Measurements from ENCODE around the gene AUNIP.
A peak's percentile ranks its signal among the peaks of the same experiment; 100 is the strongest.

The AUNIP gene, protein sequence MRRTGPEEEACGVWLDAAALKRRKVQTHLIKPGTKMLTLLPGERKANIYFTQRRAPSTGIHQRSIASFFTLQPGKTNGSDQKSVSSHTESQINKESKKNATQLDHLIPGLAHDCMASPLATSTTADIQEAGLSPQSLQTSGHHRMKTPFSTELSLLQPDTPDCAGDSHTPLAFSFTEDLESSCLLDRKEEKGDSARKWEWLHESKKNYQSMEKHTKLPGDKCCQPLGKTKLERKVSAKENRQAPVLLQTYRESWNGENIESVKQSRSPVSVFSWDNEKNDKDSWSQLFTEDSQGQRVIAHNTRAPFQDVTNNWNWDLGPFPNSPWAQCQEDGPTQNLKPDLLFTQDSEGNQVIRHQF

DNA sequence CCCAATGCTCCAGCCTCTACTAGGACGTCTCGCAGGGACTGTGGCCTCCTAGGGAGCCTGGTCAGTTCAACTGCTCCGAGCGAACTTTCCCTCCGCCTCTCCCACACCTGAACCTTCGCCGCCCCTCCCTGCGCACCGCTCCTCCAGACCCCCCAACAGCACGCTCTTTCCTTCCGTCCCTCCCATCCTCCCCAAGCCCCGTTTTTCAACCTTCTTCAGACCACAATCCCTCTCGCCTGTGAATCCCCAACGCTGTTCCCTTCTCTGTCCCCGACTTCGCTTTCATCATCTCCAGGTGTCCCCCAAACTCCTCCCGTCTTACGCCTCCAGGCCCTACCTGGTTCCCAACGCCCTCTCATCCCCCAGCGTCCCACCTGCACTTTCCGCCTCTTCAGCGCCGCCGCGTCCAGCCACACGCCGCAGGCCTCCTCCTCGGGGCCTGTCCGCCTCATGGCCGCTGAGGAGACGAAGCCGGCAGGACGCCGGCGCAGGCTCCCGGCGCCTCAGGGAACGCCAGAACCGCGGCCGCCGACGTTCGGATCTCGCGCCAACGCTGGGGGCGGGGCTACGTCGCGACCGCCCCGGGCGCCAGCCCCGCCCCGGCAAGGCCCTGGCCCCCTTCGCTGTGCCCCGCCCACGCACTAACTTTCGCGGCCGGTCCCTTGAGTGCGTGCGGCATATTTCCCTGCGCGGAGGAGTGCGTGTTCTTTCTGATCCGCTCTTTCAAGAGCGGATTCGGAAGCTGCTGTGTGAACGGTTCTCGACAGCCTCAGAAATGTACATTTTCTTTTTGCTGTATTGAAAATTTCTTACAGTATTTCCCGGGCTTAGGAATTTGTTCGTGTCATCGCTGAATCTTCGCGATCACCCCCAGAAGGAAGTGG, at the start of gene AUNIP:
Gene AUNIP (minus strand): TSS at position 552 of the 884 bp plus-strand sequence. CDS start 100 bp downstream, at position 452.
- peak; percentile 25 for DNase-seq

DNA sequence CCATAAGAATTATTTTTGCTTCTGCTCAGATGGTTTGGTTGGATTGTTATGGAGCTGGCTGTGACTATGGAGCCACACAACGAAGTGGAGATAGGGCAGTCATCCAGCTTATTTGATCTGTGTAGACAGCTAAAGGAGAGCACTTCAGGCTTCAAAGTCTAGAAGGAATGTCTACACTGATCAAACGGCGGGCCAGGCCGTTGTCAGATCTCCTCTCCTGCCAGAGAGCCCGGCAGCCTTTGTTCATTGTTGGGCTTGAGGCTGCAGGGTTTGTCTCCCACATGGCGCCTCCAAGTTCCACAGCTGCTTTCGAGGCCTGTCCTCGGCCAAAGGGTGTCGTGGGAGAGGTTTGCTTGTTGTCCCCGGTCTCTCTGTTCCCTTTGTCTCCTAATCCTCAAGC, 49.8 kb upstream of the AUNIP start:
- no peak for DNase-seq

DNA sequence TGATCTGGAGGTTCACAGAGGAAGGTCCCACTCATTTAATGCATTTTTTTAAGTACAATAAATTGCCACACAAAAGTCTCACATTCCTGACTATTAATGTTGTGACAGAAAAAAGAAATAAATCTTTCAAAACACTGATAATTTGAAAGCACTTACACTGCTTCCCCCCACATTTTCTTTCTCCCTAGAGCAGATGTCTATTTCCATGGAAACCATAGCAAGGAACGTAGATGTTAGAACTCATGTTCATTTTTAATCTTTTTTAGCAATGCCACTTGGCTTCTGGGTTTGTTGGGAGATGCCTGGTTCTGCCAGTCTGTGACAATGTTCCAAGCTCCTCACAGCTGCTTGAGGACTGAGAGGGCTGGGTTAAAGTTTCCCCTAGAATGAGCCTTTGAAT, 48.9 kb upstream of the AUNIP start:
- no peak for DNase-seq

DNA sequence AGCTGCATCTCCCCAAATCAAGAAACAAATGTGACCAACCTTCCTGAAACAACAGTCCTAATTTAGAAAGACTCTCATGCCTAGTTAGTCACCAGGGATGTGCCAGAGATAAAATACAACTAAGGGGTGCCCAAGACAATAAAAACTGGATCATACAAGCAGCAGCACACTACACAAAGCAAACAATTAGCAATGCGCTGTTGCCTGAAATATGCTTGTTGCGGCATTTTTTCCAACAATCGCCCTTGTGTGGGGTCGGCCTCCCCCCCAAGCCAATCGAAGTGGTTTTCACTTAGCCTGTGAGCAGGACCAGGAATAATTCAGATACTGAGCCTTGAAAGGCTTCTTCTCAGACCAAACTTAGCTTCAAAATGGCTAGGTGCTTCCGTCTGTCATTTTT, 48.3 kb upstream of the AUNIP start:
- DNase-seq = no peak

DNA sequence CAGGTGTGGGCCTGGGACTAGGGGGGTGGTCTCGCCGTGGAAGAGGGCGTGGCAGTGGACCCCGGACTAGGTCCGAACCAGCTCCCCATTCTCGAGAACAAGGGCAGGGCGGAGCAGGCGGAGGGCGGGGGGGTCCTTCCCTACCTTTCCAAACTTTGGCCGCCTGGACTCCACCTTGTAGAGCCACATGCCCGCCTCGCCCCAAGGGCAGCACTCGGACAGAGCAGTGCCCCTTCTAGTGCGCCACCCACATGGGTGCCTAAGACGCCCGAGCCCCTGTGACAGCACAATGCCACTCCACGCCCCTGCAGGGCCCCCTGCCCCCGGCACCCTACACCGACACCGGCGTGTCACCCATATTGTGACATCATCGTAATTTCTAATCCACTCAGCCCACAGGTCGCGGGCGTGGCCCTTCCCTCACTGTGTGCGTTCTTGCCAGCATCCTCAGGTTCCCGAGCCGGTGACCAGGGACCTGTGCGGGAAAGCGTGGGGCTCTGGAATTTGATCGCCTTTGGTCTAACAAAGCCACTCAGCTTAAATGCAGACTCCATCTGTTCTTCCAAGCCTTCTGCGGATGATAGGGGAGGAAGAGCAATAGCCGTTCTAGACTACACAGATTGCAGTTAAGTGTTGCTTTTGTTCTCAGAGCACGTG, 47.5 kb upstream of the AUNIP start:
- DNase-seq = peak; percentile 64

DNA sequence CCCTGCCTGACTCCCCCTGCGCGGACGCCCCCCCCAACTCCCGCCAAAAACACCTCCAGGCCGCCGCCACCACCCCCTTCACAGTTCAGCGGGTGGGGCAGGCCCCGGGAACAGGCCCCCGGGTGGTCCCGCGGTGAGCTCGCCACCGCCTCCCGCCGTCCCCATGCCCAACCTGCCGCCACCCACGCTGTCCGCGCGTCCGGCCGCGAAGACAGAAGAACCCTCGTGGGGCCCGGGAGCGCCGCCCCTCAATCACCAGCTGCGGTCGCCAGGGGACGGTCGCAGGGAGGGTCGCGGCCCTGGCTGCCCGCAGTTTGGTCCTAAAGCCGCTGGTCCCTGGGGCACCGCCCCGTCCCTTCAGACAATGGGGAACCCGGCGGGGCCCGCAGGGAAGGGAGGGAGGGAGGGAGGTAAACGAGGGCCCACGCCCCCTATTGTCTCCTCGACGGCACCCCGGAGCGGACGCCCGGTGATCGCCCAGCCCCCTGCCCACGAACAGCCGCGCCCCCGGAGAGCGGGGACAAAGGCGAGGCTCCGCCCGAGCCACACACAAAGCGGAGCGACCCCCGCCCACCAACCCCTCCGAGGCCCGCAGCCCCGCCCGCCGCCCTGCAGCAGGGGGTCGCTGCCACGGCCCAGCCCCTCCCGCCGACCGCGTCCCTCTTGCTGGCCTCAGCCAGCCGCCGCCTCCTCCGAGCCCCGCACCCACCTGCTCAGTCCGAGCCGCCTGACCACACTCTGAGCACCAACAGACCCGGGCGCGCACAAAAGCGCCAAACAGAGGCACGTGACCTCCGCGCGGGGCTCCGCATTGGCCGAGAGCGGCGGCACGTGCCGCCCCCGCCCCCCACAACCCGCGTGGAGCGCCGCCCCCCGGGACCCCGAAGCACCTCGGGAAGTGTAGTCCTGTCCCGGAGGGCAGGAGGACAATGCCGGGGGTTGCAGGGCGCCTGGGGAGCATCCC, 46.7 kb upstream of the AUNIP start, which contains the start of gene STMN1:
Gene STMN1 (minus strand): TSS at position 740 of the 964 bp plus-strand sequence. CDS start 1,743 bp downstream, outside the sequence.
- DNase-seq = peak; percentile 86

DNA sequence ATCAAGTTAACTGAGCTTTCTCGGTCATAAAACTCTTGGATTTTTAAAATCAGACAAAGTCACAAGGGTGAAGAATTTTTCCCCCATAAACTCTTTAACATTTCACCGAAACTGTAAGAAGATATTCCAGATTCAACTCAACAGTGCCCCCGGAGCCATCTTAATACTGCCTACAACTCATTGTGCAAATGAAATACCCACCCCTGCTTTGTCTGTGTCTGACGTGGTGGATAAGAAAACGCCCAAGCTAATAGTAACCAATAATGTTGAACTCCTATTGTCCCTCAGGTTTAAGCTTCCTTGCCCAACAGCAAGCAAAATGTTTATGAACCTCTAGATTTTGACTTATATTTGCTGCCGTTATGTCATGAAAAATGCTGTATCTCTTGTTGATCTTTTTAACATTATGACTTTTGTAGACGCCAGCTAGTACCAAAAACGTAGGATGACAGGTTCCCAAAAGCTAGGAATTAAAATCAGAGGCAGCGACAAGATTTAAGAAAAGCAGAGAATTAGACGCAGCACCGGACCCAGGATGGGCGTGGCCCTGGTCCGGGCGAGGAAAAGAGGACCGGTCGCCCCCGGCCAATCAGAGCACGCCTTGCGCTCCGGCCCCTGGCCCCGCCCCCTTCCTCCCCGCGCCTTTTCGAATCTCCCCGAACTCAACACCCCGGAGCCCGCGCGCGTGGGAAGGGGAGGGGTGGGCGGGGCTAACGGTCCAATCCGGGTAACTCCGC, 45.9 kb upstream of the AUNIP start:
- DNase-seq = peak; percentile 76

DNA sequence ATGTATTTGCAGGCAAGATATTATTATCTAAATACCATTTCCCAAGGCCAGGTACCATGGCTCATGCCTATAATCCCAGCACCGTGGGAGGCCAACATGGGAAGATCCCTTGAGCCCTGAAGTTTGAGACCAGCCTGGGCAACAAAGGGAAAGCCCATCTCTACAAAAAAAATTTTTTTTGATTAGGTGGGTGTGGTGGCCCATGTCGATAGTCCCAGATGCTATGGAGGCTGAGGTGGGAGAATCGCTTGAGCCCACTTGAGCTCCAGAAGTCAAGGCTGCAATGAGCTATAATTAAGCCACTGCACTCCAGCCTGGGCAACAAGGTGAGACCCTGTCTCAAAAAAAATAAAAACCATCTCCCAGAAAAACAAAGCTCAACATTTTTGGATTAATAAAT, 44.7 kb upstream of the AUNIP start:
- no peak for DNase-seq

DNA sequence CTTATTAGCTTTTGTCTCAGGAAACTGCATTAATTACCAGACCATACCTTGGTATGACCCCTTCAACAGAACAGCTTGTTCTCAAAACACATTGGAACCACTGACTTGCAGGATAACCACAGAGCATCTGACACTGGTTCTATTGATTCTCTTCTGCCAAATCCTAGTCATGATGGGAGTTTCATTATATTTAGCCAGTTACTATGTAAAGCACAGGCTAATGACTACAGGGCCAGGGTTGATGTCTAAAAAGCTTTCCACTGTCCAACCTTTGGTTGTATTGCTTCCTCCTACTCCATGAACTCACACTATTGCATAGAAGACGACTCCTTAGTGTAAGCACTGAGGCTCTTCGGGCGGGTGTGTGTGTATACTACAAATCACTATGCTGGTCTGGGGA, 43.2 kb upstream of the AUNIP start:
- DNase-seq = no peak

DNA sequence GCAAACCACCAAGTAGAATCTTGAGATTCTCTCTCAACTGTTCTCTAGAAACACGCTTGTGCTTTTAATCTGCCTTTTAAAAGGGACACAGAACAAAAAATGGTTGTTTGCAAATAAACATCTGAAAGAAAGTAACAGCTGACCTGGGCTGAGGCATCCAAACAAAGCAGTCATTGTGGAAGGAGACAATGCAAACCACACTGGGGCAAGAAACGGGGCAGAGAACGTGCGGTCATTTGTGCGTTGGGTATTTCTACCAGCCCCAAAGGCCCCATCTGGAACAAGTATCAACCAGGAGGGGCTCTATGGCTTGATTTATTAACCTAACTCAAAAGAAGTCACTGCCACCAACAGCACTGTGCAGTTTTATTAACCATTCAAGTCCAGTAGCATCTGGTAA, 41.0 kb upstream of the AUNIP start:
- DNase-seq = no peak

DNA sequence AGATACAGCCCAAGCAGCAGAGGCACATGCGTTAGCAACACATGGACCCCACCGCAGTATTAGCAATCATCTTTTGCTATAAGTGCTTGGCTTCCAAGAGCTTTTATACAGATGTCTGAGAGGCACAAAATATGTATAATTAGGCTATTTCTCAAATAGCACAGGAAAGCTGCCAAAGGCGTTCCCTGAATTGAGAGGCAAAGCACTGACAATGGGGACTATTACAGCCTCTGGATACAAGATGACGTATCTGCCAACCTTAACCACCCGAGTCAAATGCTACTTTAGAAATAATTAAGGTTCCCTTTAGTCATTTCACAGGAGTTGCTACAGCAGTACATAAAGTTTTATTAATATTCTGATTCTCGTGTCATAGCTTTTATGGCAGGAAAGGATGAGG, 40.5 kb upstream of the AUNIP start:
- no peak for DNase-seq

DNA sequence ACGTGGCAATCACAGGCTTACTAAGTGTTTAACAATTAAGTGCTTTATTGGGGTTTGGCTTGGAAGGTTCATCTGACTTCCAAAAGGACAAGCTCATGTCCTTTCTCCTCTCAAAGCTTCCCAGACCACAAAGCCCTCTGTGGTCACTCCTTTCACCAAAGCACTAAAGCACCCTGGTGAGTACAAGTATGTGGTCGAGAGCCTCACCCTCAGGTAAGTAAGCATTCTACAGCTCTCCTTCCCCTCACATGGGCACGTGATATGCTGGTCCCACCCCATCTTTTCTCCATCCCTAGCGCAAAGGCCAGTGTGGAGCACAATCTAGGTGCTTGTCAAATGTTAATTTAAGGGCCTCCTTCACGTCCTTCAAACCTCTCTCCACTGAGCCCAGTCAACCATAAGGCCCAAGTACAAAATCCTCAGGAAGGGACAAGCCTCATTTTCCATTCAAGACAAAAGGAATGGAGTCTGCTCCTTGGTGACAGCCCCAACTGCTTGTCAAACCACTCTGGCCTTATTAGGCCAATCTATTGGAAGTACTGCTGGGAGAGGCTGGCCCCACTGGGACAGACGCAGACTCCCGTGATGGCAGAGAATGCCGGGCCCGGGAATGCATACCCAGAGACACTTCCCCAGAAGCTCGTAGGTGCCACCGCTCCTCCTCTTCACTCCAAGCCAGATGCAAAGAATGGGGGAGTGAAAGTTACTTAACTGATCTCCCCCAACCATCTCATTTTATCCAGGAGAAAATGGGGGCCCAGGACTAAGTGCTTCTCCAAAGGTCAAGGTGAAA, 39.2 kb upstream of the AUNIP start:
- no peak for DNase-seq

DNA sequence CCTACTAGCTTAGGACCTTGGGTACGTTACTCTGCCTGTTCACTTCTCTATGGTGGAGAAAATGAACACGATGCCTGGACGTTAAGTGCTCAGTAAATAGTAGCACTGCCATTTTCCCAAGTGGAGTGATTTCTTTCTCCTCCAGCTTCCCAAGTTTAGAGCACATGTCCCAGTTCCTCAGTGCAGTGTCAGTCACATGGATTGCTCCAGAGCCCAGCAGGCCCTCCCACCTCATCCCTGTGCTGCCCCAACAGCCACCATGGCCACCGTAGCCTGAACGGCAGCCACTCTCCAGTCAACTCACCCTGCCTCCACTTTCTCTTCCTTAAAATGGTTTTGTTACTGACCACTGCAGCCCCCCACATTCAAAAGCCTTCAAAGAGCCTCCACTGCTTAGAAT, 38.5 kb upstream of the AUNIP start:
- DNase-seq = no peak

DNA sequence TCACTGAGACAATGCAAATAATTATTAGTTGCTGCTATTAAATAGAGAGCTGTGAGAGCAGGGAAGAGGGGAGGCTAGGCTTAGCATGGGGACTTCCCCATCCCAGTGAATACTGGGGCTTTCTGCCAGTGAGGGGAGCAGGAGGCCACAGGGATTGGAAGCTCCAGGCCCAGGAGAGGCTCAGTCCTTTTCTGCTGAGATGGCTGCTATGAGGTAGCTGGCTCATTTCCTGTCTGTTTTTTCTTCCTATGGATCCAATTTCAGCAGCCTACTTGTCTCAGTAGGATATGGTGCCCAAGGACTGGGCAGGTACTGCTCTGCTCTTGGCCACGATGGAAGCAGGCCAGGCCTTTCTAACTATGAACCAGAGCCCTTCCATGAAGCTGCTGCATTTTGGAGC, 37.0 kb upstream of the AUNIP start:
- DNase-seq = no peak

DNA sequence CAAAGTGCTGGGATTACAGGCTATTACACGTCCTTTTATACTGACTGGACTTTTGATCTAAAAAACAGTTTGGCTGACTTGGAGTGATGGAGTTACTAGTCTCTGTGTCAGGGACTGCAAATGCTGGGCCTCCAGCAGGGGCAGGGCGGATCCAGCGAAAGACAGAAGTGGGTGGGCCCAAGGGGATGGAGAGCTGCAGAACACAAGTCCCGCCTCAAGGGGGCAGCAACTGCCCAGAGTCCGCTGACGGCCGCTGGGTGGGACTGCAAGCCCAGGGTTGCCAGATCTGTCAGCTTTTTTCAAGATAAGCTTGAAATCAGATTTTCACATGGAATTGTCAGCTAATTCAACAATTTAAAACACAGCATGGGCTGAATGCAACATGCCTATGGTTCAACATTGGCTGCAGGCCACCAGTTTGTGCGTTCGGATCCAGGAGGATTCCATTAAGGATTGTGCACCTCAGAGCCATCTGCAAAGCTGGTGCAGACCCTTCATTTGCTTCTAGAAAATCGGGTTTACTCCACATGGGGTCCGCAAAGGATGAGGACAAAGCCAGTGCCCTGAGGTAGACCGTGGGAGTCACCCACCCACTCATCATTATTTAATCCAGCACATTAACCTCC, 36.2 kb upstream of the AUNIP start:
- peak; percentile 72 for DNase-seq

DNA sequence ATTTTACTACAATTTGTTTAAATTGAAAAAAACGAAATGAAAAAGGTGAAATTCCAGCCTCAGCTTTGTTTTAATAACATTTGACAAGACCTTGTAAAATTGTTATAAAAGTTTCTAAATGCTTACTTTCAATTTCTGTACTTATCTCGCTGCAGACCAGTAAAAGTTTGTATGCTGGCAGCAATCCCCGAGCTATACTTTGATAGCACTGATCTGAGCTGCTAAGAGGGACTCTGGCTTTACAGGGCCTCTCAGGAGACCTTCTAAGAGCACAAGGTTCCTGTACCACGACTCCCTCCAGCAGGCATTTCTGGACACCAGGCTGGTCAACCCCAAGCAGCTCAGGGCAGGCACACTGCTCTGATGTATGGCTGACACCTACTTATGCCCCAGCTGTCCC, 33.9 kb upstream of the AUNIP start:
- DNase-seq = no peak

DNA sequence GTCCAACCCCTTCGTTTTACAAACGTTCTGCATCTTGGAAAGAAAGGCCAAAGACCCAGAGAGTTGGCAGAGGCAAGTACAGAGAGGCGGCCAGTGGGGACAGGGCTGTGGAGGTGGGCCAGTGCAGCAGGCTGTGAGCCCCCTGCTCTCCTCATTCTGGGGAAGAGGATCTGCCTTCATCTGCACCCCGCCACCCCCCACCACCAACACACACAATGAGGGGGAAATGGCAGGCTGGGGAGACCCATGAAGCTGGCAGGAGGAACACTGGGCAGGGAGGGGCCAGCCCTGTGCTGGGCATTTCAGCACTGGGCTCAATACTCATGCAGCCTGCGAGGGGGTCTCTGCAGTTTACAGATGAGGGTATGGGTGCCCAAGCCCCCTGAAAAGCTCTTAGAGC, 32.3 kb upstream of the AUNIP start:
- no peak for DNase-seq

DNA sequence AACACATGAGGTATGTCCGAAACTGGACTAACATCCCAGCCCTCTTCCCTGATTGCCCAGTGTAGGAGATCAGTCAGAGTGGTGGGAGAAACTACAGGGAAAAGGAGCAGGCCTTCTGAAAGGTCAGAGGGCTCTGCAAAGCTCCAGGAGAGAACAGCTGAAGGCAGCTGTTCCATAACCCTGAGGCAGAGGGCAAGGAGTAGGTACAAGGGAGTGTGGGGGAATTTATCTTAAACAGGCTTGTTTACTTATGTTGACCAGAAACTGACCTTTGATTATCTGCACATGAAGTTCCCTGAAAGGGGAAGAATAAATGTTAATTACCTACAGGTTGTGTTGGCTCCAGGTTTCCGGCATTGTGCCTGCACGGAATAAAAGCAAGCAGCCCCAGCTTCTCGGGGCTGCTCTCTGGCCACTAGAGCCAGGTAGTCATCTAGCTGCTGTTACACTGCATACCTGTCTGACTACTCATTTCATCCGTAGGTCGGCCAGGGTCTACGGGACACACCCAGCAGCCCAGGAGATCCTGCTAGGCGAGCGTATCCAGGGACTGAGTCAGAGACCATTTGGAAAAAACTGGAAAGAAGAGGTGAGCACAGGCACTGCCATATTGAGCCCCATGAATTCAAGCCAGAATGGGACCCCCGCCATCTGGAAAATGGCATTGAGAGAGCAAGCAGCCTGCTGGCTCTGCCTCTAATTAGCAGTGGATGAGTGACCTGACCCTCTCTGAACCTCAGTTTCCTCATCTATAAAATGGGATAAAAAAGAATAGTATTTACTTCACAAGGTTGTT, 31.2 kb upstream of the AUNIP start:
- no peak for DNase-seq

DNA sequence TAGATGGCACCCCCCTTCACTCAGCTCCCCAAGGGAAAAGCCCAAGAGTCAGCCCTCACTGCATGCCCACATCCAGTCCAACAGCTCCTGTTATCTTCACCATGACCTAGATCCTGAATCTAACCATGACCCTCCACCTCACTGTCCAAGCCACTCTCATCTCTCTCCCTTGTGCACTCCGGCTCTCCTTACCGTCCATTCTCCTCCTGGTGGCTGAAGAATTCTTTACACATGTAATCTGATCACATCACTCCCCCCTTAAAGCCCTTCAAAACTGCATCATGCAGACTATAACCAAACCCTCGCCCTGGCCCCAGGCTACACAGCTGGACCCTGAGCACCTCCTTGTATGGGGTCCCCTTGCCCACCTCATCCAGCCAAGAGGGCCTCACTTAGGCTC, 30.2 kb upstream of the AUNIP start:
- DNase-seq = no peak
